ENCODE results near the gene PREX1. TPM values are rescaled to one million over a fixed set of nuclear protein-coding genes. Genes with fewer than 3 reads are reported as not detected.

Gene PREX1
- polyA plus RNA-seq, 3 donors = 12.2 to 16.7 (median 14.1) TPM

DNA sequence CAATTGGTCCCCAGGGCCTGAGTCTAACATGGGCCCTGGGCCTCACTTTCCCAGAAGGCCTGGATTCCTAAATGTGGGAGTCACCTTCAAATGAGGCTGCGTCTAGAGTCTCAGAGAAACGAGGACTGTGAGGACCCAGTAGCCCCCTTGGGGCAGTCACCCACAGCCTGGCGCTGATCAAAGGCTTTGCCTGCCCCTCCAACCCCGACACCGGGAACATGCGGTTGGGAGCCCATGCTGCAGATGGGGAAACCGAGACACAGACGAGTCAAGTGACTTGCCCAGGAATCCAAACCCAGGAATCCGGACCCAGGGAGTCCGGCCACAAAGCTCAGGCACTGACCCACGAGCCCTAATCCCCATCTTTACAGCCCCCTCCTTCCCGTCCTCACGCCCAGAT is 209.7 kb downstream of the PREX1 start:
- no peak for DNase-seq (ENCODE audit: extremely low read depth in 1 of 11, low read depth in 9 of 11, low spot score in 4 of 11)

DNA sequence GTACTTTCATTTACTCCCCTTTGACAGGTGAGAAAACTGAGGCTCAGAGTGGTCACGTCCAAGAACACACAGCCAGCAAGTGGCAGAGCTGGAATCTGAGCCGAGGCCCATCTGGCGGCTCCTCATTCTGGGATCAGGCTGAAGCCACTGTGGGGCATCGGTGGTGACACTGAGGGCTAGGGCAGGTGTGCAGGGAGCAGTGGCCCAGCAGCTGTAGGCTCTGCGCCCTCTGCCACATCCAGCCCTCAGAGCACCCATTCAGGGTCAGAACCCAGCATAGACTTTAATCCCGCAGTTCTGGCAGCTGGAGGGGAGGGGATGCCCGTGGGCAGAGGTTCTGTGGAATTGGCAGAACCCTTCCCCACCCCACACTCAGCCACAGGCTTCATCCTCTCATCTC is 210.3 kb downstream of the PREX1 start:
- DNase-seq (ENCODE audit: extremely low read depth in 1 of 11, low read depth in 9 of 11, low spot score in 4 of 11) = no peak

DNA sequence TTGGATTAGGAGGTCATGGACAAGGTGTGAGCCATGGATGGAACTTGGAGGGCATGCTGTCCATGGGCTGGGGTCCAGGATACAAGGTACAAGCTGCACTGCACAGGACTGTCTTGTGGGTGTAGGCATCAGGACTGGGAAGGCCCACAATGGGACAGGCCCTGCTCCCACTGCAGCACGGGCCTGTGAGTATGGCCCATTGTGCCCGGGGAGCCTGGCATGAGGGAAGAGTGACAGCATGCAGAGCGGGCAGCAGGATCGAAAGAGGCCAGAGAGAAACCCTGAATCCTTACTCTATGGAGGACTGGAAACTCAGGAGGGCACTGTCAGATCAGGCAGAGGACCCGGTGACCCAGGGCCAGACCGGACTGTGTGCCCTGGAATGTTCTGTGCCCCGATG is 211.3 kb downstream of the PREX1 start:
- DNase-seq (ENCODE audit: extremely low read depth in 1 of 11, low read depth in 9 of 11, low spot score in 4 of 11) = no peak

DNA sequence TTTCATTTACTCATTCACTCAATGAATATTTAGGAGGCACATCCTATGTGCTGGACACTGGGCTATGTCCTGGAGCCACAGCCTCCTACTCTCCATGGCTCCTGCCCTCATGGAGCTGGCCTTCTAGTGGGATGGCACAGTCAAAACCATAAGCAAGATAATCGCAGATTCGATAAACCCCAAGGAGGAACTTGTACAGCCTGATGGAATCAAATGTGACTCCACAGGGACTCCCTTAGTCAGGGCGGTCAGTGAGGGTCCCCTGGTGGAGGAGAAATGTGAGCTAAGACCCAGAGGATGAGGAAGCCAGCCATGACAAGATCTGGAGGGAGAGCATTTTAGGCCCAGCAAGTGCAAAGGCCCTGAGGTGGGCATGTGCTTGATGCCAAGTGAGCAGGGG is 211.9 kb downstream of the PREX1 start:
- DNase-seq (ENCODE audit: extremely low read depth in 1 of 11, low read depth in 9 of 11, low spot score in 4 of 11) = no peak

DNA sequence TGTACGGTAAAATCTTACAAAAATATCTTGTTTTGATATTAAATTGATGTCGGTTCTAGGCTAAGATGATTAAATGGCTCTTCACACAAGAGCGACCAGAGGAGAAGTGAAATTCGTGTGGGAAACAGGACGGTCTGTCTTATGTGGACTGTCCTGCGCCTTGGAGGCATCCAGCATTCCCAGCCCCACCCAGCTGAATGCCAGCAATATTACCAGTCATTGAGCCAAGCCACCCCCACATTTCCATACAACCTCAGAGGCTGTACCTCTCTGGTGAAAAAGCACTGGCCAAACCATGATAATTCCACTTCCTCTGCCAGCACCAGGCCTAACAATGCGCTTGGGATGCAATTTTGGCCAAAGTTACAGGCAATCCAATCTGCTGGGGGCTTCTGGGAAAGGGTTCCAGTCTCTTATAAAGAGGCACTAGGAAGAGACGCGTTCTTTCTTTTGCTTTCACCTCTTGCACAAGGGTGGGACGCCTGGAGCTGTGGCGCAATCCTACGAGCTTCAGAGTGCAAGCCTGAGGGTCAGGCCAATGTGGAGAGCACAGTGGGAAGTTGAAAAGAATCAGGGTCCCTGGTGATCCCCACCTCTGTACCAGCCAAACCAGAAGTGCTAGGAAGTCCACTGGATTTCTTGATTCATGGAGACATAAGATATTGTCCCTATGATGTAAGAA is 213.1 kb downstream of the PREX1 start:
- no peak for DNase-seq (ENCODE audit: extremely low read depth in 1 of 11, low read depth in 9 of 11, low spot score in 4 of 11)

DNA sequence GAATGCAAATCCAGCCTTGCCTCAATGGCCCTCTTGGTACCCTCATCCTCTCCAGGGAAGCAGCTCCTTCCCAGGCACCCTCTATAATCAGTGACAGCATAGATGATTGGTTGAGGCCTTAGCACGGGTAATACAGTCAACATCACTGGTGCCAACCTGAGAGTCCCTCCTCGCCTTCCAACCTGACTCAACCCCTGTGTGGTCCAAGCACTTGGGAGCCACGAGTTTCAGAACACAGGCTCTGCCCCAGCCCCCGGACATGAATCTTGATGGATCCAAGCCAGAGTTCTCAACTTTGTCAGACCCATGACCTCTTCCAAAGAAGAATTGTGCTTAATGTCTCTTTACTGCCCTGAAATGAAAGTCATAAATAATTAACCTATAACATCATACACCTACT is 213.9 kb downstream of the PREX1 start:
- no peak for DNase-seq (ENCODE audit: extremely low read depth in 1 of 11, low read depth in 9 of 11, low spot score in 4 of 11)

DNA sequence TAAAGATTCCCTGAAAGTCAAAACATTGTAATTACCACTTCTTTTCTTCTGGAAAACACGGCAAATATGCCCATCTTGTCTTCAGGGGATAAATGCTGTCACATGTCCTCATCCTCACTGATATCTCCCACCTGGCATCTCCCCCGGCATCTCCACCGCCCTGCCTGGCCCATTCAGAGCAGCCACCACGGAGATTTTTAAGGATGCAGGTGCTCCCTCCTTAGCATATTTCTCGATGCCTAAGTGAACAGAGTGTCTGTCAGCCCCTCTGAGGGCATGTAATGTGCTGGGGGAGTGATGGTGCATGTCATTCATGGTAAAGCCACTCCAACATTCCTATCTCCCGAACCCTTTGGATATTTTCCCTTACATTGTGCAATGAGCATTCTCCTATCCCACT is 215.5 kb downstream of the PREX1 start:
- DNase-seq (ENCODE audit: extremely low read depth in 1 of 11, low read depth in 9 of 11, low spot score in 4 of 11) = no peak

DNA sequence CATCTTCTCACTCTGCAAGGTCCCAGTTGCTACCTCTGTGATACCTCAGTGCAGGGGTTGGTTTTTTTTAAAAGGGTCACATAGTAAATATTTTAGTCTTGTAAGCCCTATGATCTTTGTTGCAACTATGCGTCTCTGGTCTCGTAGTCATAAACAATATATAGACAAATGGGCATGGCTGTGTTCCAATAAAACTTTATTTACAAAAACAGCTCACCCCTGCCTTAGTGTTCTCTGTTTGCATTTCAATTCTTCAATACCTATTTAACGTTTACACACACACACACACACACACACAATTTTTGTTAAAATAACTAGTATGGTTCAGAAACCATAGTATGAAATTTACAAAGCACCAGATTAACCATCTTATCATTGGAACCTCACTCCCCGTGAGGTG is 216.8 kb downstream of the PREX1 start:
- no peak for DNase-seq (ENCODE audit: extremely low read depth in 1 of 11, low read depth in 9 of 11, low spot score in 4 of 11)

DNA sequence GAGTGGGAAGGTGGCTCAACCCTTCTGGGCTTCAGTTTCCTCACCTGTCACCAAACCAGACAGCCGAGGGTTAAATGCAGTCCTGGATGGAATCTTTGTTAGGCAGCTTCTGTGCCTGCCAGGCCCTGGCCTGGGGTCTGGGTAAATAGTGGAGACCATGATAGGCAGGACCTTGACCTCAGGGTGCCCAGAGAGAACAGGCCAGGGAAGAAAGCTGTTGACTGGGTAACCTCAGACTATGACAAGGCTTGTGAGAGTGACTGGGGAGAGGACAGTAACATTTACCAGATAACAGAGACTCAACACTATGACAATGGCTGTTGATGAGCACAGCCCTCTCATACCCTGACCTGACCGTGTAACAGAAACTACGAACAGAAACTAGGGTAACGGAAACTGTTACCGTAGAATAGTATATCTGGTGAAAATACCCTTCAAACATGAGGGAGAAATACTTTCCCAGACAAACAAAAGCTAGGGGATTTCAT is 218.3 kb downstream of the PREX1 start:
- DNase-seq (ENCODE audit: extremely low read depth in 1 of 11, low read depth in 9 of 11, low spot score in 4 of 11) = no peak

DNA sequence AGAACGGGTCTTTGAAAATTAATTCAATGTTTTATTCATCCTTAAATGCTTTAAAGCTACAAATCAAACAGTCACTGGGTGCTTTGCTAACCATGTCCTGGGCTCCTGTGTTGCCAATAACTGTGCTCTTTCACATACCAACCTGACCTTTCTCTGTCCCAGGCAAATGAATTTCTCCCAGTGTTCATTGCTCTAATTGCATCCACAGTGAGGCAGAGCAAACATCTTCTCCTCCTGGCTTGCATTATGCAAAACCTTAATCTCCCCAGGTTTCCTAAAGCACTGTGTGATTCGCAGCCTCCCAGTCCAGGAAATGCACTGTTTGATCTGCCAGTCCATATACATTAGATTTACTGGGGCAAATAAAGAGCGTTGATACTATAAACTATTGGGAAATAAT is 219.0 kb downstream of the PREX1 start:
- no peak for DNase-seq (ENCODE audit: extremely low read depth in 1 of 11, low read depth in 9 of 11, low spot score in 4 of 11)

DNA sequence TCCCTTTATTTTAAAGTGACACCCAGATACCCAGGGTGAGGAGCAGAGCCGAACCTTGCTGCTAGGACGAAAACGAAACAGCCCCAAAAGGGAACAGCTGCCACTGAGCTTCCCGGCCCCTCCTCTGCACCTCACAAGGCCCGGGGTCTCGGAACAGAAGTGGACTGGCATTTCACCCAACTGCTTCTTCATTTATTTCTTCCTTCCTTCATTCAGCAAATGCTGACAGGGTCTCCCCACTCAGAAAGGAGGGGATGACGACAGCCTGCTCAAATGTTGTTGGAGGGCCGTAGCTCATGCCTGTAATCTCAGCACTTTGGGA is 220.3 kb downstream of the PREX1 start:
- no peak for DNase-seq (ENCODE audit: extremely low read depth in 1 of 11, low read depth in 9 of 11, low spot score in 4 of 11)

DNA sequence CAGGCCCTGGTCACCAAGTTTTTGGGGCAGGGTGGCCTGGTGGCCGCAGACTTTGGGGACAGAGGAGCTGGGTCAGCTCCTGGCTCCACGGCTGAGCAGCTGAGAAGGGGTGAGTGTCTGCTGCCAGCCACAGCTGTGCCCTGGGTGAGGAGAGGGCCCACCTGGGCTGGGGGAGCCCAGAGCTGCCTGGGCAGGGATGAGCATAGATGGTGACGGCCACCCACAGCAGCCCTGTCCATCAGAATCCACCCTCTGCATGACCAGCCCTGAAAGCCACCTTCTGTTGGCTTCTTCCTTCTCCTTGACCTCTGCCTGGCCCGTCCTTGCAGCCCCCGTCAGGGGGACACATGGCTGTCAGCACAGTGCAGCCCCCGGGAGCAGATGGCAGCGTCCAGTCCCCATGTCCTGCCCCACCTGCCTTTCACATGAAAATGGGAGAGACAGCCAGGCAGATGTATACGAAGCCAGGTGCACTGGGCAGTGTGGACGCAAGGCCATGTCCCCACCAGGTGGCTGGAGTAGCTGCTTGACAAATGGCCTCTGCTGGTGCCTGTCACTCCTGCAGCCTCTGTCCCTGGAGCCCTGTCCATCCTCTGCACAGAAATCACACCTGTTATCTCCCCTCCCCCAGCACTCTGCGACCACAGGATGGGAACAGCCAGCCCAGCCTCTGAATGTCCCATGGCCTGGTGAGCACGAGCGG is 220.8 kb downstream of the PREX1 start:
- no peak for DNase-seq (ENCODE audit: extremely low read depth in 1 of 11, low read depth in 9 of 11, low spot score in 4 of 11)

DNA sequence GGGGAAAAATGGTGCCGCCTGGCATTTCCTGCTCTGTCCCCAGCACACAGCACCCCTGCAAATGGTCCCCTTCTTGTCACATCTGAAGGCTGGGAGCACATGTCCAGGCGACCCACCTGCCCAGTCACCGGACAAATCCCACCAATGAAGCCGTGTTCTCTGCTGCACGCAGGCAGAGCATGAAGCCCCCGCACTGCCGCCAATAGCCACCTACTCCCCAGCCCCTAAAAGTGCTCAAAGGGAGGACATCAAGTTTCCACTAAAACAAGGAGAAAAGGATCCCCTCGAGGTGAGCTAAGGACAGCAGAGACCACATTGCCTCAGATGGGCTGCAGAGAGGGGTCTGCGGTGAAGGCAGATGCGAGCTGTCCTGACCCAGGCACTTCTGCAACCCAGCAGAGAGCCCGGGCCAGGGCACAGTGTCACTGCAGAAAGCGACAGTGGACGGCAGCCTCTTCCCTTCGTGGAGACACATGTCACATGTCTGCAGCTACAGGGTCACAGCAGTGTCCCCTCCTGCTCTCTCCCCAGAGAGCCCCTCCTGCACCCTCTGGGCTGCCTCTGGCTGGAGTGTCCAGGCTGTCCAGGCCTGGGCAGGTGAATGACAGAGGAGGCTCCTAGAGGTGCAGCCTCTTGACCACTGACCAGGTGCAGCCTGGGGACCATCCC is 221.5 kb downstream of the PREX1 start:
- no peak for DNase-seq (ENCODE audit: extremely low read depth in 1 of 11, low read depth in 9 of 11, low spot score in 4 of 11)

DNA sequence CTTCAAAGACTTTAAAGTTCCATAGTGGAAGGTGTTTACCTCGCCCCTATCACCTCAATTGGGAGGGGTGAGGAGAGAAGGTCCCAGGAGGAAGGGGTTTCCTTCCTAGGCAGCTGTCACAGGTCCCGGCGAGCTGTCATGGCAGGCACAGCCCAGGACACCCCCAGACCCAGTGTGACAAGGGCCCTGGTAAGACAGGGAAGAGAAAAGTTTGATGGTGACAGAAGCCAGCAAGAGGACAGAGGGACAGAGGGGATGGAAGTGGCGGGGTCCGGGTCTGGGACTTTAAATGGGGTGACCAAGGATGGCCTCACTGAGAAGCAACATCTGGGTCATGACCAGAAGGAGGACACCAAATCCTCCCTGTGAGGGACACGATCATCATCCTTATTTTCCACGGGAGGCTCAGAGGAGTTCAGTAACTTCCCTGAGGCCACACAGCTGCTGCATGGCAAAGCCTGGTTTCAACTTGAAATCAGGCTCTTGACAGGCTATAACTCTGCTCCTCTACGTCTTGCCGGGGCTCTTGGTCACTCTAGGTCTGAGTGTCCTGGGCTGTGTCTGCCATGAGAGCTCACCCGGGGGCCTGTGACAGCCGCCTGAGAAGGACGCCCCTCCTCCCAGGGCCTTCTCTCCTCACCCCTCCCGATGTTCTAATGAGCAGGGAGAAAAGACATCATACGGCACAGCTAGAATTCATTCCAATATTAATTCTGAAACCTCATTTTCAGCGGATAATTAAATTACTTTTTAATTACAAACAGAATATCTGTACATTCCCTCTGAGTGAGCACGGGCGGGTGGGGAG is 222.2 kb downstream of the PREX1 start:
- no peak for DNase-seq (ENCODE audit: extremely low read depth in 1 of 11, low read depth in 9 of 11, low spot score in 4 of 11)

DNA sequence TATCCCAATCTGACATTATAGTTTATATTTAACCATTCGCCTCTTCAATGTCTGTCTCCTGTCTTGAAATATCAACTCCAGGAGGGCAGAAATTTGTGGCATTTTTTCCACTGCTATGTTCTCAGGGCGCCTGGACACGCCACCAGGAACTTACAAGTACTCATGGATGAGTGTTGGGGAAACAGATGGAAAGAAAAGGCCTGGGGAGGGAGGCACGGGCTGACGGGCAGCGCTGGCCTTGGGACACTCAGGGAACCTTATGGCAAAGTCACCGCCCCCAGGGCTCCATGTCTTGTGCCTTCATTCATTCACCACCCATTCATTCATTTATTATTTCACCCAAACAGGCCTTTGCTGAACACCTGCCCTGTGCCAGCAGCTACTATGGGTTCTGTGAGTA is 222.9 kb downstream of the PREX1 start:
- no peak for DNase-seq (ENCODE audit: extremely low read depth in 1 of 11, low read depth in 9 of 11, low spot score in 4 of 11)

DNA sequence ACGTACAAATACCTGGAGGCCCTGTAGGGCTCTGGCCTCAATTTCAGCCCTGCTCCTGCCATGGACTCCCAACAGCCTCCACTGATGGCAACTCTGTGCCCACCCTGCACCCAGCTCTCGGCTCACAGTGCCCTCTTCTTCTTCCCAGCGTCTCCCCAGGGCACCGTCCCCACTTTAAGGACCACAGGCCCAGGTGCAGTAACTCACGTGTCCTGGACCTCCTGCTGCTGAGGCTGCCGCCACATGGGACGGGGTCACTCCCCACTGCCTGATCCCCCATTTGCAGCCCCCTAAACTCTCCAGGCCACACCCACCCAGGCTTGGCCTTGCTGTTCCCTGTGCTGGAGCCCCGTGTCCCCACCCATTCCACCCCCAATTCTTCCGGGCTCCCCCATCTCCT is 223.4 kb downstream of the PREX1 start:
- DNase-seq (ENCODE audit: extremely low read depth in 1 of 11, low read depth in 9 of 11, low spot score in 4 of 11) = no peak

DNA sequence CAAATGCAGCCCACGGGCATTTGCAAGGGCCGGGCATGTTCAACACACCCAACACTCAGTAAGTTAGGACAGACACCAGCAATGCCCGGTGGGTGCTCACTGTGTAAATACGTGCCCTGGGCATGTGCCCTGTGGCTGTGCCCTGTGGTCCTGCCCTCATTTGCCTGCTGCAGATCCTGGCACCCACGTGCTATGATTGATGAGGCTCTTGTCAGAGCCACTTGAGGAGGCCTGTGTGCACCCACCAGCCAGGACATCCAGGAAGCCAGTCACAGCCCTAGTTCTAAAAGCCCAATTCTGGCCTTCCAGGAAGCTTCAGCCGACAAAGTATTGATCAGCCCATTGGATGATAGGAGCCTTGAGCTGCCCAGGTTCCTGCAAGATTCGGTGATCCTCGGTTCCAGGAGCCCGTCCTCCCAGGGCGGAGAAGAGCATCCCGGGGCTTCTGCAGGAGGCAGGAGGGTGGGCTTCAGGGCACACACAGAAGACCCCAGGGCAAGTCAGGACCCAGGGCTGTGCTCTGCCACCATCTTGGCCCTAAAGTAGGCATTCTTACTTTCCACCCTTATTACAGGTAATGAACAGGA is 223.9 kb downstream of the PREX1 start:
- DNase-seq (ENCODE audit: extremely low read depth in 1 of 11, low read depth in 9 of 11, low spot score in 4 of 11) = no peak

DNA sequence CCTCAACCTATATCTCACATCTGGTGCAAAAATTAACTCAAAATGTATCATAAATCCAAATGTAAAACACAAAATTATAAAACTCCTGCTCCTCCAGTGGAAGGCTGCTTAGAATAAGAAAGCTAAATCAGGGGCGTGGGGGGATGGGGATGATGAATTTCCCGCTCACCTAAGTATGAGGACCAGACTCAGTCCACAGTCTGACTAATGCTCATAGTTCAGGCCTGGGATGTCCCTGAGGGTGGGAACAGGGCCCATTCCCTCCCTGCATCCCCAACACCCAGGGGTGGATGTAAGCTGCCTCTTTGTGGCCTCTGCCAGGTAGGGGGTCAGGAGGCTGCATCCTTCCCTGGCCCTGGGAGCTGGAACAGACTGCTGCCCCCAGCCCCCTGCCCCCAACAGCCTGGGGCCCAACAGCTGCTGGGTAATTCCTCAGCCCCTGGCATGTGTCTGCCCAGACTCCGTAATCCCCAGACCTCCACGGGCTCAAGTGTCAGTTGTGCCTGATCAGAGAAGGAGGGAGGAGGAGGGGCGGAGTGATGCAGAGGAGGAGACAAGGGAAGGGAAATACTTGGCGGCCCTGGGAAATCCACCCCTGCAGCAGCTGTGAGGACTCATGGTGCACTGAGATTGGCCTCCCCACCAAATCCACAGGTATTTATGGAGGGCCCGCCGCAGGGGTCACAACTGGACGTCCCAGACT is 224.5 kb downstream of the PREX1 start:
- DNase-seq (ENCODE audit: extremely low read depth in 1 of 11, low read depth in 9 of 11, low spot score in 4 of 11) = peak in 1 of 11 donors; percentile 13

DNA sequence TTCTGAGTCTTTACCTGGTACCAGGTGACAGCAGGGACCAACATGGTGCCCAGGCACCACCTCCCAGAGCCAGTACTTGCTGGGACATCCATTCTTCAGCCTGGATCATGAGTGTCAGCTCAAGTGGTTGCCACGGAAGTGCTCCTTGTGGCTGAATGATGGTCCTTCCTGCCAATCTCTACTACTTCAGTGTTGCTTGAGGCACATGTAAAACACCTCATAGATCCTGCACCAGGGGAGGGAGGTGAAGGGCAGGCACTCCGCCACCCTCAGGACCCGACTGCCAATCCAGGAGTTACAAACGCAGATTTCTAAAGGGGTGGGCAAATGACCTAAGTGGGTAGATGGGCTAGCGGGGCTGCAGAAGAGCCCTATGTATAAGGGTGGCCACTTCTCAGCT is 226.0 kb downstream of the PREX1 start:
- DNase-seq (ENCODE audit: extremely low read depth in 1 of 11, low read depth in 9 of 11, low spot score in 4 of 11) = no peak
